ENCODE results near the gene TBX4. TPM values are rescaled to one million over a fixed set of nuclear protein-coding genes. Genes with fewer than 3 reads are reported as not detected.

Gene TBX4
- total RNA-seq, 4 donors from 2014 or later, result 2.4 TPM; not detected in 3

DNA sequence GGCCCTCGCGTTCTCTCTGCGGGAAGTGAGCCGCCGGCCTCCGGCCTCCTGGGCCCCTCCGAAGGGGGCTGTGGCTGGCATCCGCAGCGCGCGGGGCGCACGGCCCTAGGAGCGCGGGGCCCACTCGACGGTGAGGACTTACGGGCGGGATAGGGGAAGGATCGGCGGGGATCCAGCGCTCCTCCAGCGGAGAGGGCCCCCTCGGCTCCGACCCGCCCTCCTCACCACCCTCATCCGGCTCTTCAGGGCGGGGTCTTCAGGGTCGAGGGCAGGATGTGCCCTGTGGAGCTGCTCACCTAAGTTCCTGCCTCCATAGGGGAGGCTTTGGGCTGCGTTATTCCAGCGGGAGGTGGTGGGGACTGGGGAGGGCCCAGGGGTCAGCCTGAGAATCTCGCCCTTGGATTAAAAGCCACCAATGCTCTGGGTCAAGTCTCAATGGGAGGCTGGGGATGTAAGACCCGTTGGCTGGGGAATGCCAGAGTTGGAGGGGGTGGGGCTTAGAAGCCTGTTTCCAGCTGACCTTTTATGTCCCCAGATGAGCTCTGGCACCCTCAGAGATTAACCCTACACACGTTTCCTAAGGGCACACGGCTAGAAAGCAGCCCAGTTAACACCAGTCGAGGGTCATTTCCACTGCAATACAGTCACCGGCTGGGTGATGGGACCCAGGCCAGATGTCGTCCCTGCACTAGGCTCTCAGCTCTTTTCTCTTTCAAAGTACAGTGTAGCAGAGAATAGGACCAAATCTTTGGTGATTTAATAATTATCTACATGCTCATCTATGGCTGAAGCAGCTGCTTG, 39.2 kb upstream of the TBX4 start:
- H3K4me1 ChIP-seq, result peaks cover 13 to 48% (median 42%) of the 10 kb centered on the region in 4 donors
- no peaks in the 10 kb centered on the region for H3K9me3 ChIP-seq
- no peak for TF ChIP-seq POLR2A (IDR thresholded peaks at IDR 0.05)
- no peak for TF ChIP-seq POLR2AphosphoS5 (IDR thresholded peaks at IDR 0.05)
- TF ChIP-seq EP300 (IDR thresholded peaks at IDR 0.05; ENCODE audit: low read depth), result no peak
- TF ChIP-seq, protein P1, sequence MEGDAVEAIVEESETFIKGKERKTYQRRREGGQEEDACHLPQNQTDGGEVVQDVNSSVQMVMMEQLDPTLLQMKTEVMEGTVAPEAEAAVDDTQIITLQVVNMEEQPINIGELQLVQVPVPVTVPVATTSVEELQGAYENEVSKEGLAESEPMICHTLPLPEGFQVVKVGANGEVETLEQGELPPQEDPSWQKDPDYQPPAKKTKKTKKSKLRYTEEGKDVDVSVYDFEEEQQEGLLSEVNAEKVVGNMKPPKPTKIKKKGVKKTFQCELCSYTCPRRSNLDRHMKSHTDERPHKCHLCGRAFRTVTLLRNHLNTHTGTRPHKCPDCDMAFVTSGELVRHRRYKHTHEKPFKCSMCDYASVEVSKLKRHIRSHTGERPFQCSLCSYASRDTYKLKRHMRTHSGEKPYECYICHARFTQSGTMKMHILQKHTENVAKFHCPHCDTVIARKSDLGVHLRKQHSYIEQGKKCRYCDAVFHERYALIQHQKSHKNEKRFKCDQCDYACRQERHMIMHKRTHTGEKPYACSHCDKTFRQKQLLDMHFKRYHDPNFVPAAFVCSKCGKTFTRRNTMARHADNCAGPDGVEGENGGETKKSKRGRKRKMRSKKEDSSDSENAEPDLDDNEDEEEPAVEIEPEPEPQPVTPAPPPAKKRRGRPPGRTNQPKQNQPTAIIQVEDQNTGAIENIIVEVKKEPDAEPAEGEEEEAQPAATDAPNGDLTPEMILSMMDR (IDR thresholded peaks at IDR 0.05), result no peak
- intact Hi-C loops (cut with DNase I; ENCODE audit: low total_unique reads) (loop anchor here (10.0 kb wide), 2 partner anchors 432 to 888 kb away; partner anchors contain the start of gene APPBP2), in situ Hi-C loops (cut with MboI; ENCODE audit: low pct_ligation_motif_present in 1 of 4, low pct_unique_long_range_greater_than_20kb in 1 of 4, low sequenced_read_pairs in 3 of 4) (loop anchor here in 1 of 4 donors (25.0 kb wide), 1 partner anchor 424 kb away; no protein-coding TSS in a partner anchor)
- 28 to 53% methylated on average over 3 to 21 of the region's 38 CpGs for WGBS, 2 donors (ENCODE audit: low coverage in 1 of 2)
- peak overlapping the region; percentile 39 to 57 (median 50) for H3K4me3 ChIP-seq
- peaks cover 53% of the 10 kb centered on the region for H3K27me3 ChIP-seq
- DNase-seq, result no peak
- peak overlapping the region; percentile 59 to 77 (median 70) for H3K27ac ChIP-seq
- no peaks in the 10 kb centered on the region for H3K36me3 ChIP-seq

- H3K9me3 ChIP-seq, result no peaks in the 10 kb centered on the region
- no peak overlapping the region for H3K4me3 ChIP-seq
- no peak for DNase-seq
- no peaks in the 10 kb centered on the region for H3K36me3 ChIP-seq
- no peak for TF ChIP-seq POLR2AphosphoS5 (IDR thresholded peaks at IDR 0.05)
- TF ChIP-seq, protein P1 (IDR thresholded peaks at IDR 0.05), result no peak
- no peak for TF ChIP-seq EP300 (IDR thresholded peaks at IDR 0.05; ENCODE audit: low read depth)
- no peak for TF ChIP-seq POLR2A (IDR thresholded peaks at IDR 0.05)
- intact Hi-C loops (cut with DNase I; ENCODE audit: low total_unique reads), result loop anchor here (10.0 kb wide), 2 partner anchors 431 to 889 kb away; partner anchors contain the start of gene APPBP2
- peaks cover 12 to 46% (median 40%) of the 10 kb centered on the region in 4 donors for H3K4me1 ChIP-seq
- 86% methylated on average over 8 of the region's 8 CpGs; no CpG with 5 or more reads in 1 of the 2 donors for WGBS, 2 donors (ENCODE audit: low coverage in 1 of 2)
- peak overlapping the region in 1 of 4 donors; percentile 59 for H3K27ac ChIP-seq
- peaks cover 47% of the 10 kb centered on the region for H3K27me3 ChIP-seq
- in situ Hi-C loops (cut with MboI; ENCODE audit: low pct_ligation_motif_present in 1 of 4, low pct_unique_long_range_greater_than_20kb in 1 of 4, low sequenced_read_pairs in 3 of 4), result loop anchor here in 1 of 4 donors (25.0 kb wide), 1 partner anchor 424 kb away; no protein-coding TSS in a partner anchor
These were observed 38.5 kb upstream of the TBX4 start for GRCh38 chr17:61413661-61414126.

GRCh38 chr17:61414141-61414935, 37.9 kb upstream of the TBX4 start:
- TF ChIP-seq, protein P1 (IDR thresholded peaks at IDR 0.05), result no peak
- TF ChIP-seq POLR2AphosphoS5 (IDR thresholded peaks at IDR 0.05) (no peak), POLR2A (IDR thresholded peaks at IDR 0.05) (no peak), EP300 (IDR thresholded peaks at IDR 0.05; ENCODE audit: low read depth) (no peak)
- no peak for DNase-seq
- H3K9me3 ChIP-seq, result no peaks in the 10 kb centered on the region
- intact Hi-C loops (cut with DNase I; ENCODE audit: low total_unique reads) (loop anchor here (10.0 kb wide), 2 partner anchors 430 to 890 kb away; partner anchors contain the start of gene APPBP2), in situ Hi-C loops (cut with MboI; ENCODE audit: low pct_ligation_motif_present in 1 of 4, low pct_unique_long_range_greater_than_20kb in 1 of 4, low sequenced_read_pairs in 3 of 4) (loop anchor here in 1 of 4 donors (25.0 kb wide), 1 partner anchor 423 kb away; no protein-coding TSS in a partner anchor)
- no peak overlapping the region for H3K4me3 ChIP-seq
- WGBS, 2 donors (ENCODE audit: low coverage in 1 of 2), result 70% methylated on average over 15 of the region's 16 CpGs; no CpG with 5 or more reads in 1 of the 2 donors
- no peaks in the 10 kb centered on the region for H3K36me3 ChIP-seq
- H3K27me3 ChIP-seq, result peaks cover 41% of the 10 kb centered on the region
- H3K4me1 ChIP-seq, result peaks cover 6 to 40% (median 34%) of the 10 kb centered on the region in 4 donors
- no peak overlapping the region for H3K27ac ChIP-seq

Measured in transverse colon (tissue), 4 donors.